Mesothelial cell of epicardium (in vitro differentiated cells): ENCODE results near the gene GLUD1. TPM values are rescaled to one million over a fixed set of nuclear protein-coding genes. Genes with fewer than 3 reads are reported as not detected.
"Not testable (repeated sequence)": the region's sequence is repeated elsewhere in the genome, so short reads cannot be mapped to it uniquely, and the experiment has no call there.

ENCODE experiments used
- DNase-seq, 2 experiments: peaks; one replicate each; pipeline ENCODE4 v3.0.0; 2021; ENCODE audit warnings: low spot score in 2 of 2; ENCODE audit not compliant: unreplicated experiment in 2 of 2
- H3K27ac Mint-ChIP-seq: 2 replicates; pipeline ENCODE4 v1.8.0; 2021; ENCODE audit warnings: mixed read lengths
- H3K27me3 Mint-ChIP-seq: 2 replicates; pipeline ENCODE4 v1.8.0; 2021; ENCODE audit warnings: low read depth, mixed read lengths
- H3K36me3 Mint-ChIP-seq: 2 replicates; pipeline ENCODE4 v1.8.0; 2021; ENCODE audit warnings: mixed read lengths
- H3K4me1 Mint-ChIP-seq: 2 replicates; pipeline ENCODE4 v1.8.0; 2021; ENCODE audit warnings: mixed read lengths
- H3K4me3 Mint-ChIP-seq: 2 replicates; pipeline ENCODE4 v1.8.0; 2021; ENCODE audit warnings: mild to moderate bottlenecking, moderate library complexity, mixed read lengths
- H3K9me3 Mint-ChIP-seq: 2 replicates; pipeline ENCODE4 v1.8.0; 2021; ENCODE audit warnings: mixed read lengths
- CTCF ChIP-seq: fragments of 200-600 bp; sonication (generic); IDR thresholded peaks from one replicate; pipeline ENCODE4 v1.5.0; 2021; ENCODE audit warnings: antibody characterized with exemption; ENCODE audit not compliant: unreplicated experiment
- total RNA-seq: library from RNA; stranded (reverse); gene quantifications from 3 replicates; pipeline ENCODE4 v1.2.1, GENCODE V29; 2021

Gene GLUD1
- total RNA-seq, 1 donor from 2014 or later = 52.3 TPM

- not testable (repeated sequence) for H3K4me3 Mint-ChIP-seq
Observed at GRCh38 chr10:87014986-87015716, 79.5 kb downstream of the GLUD1 start.

GRCh38 chr10:87013528-87013927, 81.1 kb downstream of the GLUD1 start:
- not testable (repeated sequence) for H3K27ac Mint-ChIP-seq, DNase-seq, H3K9me3 Mint-ChIP-seq, H3K4me3 Mint-ChIP-seq, H3K4me1 Mint-ChIP-seq, H3K36me3 Mint-ChIP-seq, H3K27me3 Mint-ChIP-seq

More at GRCh38 chr10:87014986-87015716, 79.5 kb downstream of the GLUD1 start:
- DNase-seq, H3K27me3 Mint-ChIP-seq, H3K36me3 Mint-ChIP-seq, H3K4me1 Mint-ChIP-seq, H3K9me3 Mint-ChIP-seq, H3K27ac Mint-ChIP-seq: not testable (repeated sequence)

GRCh38 chr10:87009134-87009696, 85.4 kb downstream of the GLUD1 start:
- not testable (repeated sequence) for H3K4me1 Mint-ChIP-seq, H3K27ac Mint-ChIP-seq, H3K9me3 Mint-ChIP-seq, H3K4me3 Mint-ChIP-seq, H3K27me3 Mint-ChIP-seq, DNase-seq, H3K36me3 Mint-ChIP-seq

GRCh38 chr10:87008303-87008702, 86.3 kb downstream of the GLUD1 start:
- not testable (repeated sequence) for H3K4me3 Mint-ChIP-seq, H3K27ac Mint-ChIP-seq, H3K4me1 Mint-ChIP-seq, H3K27me3 Mint-ChIP-seq, DNase-seq, H3K36me3 Mint-ChIP-seq, H3K9me3 Mint-ChIP-seq

- not testable (repeated sequence) for H3K27ac Mint-ChIP-seq, H3K36me3 Mint-ChIP-seq, H3K4me3 Mint-ChIP-seq, H3K27me3 Mint-ChIP-seq, H3K4me1 Mint-ChIP-seq, DNase-seq, H3K9me3 Mint-ChIP-seq
Observed at GRCh38 chr10:87007674-87008073, 87.0 kb downstream of the GLUD1 start.

- H3K36me3 Mint-ChIP-seq, H3K27ac Mint-ChIP-seq, H3K4me1 Mint-ChIP-seq, H3K27me3 Mint-ChIP-seq, DNase-seq, H3K9me3 Mint-ChIP-seq, H3K4me3 Mint-ChIP-seq: not testable (repeated sequence)
Observed at GRCh38 chr10:87007124-87007523, 87.5 kb downstream of the GLUD1 start.

- H3K36me3 Mint-ChIP-seq = no peaks in the 10 kb centered on the region
- no peak for DNase-seq
- no peak overlapping the region for H3K27ac Mint-ChIP-seq
- H3K9me3 Mint-ChIP-seq = no peaks in the 10 kb centered on the region
- no peak overlapping the region for H3K4me3 Mint-ChIP-seq
- H3K4me1 Mint-ChIP-seq = no peaks in the 10 kb centered on the region
- no peaks in the 10 kb centered on the region for H3K27me3 Mint-ChIP-seq
- TF ChIP-seq CTCF = no peak
Observed at GRCh38 chr10:87000491-87000890, 94.2 kb downstream of the GLUD1 start.

Other genes with a start within 250 kb of the GLUD1 start
- gene MMRN2, start 137.2 kb downstream of the GLUD1 start, total RNA-seq = 6.5 to 9.8 TPM (median 7.2 TPM) in 3 replicates
- gene SNCG, start 136.2 kb downstream of the GLUD1 start, total RNA-seq = 92.0 to 104 TPM (median 98.5 TPM) in 3 replicates
- gene ADIRF, start 126.4 kb downstream of the GLUD1 start, total RNA-seq = 0.29 TPM in 1 of 3 replicates, not detected in the others
- not detected in 3 replicates for gene FAM25A, start 74.5 kb downstream of the GLUD1 start, total RNA-seq
- 22.4 to 24.1 TPM (median 23.2 TPM) in 3 replicates for gene SHLD2, start 363 bp upstream of the GLUD1 start, total RNA-seq
- 3.1 to 3.4 TPM (median 3.2 TPM) in 3 replicates for gene NUTM2A, start 130.6 kb upstream of the GLUD1 start, total RNA-seq